IPS DF 4.7 (cell line): Measurements from ENCODE around the gene PDZRN4.
"Not testable (repeated sequence)": the region's sequence is repeated elsewhere in the genome, so short reads cannot be mapped to it uniquely, and the experiment has no call there.

ENCODE experiments used
- DNase-seq: peaks from one replicate; pipeline ENCODE4 v3.0.0-alpha.2; 2013; ENCODE audit warnings: low spot score; ENCODE audit errors: extremely low read depth

The PDZRN4 gene

DNA sequence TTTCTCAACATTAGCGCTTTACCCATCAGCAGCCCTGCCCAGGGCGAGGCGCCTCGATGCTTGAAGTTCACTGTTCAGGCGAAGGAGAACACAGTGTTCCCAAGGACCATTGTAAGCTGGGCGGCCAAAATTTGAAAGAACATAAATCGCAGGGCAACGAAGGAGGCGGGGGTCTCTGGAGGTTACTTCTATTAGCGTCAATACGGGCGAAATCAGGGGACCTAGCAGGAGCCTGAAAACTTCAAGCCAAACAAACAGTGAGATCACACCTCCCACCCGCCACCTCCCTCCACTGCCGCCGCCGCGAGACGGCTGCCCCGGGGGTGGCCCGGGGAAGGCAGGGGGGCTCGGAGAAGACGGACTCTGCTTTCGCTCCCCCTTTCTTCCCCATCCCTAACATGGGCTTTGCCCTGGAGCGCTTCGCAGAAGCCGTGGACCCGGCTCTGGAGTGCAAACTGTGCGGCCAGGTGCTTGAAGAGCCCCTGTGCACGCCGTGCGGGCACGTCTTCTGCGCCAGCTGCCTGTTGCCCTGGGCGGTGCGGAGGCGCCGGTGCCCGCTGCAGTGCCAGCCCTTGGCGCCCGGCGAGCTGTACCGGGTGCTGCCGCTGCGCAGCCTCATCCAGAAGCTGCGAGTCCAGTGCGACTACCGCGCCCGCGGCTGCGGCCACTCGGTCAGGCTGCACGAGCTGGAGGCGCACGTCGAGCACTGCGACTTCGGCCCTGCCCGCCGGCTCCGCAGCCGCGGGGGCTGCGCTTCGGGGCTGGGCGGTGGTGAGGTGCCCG is at the start of gene PDZRN4:
TSS of gene PDZRN4 (plus strand) at position 263 of the 783 bp plus-strand sequence.
- DNase-seq, result no peak

DNA sequence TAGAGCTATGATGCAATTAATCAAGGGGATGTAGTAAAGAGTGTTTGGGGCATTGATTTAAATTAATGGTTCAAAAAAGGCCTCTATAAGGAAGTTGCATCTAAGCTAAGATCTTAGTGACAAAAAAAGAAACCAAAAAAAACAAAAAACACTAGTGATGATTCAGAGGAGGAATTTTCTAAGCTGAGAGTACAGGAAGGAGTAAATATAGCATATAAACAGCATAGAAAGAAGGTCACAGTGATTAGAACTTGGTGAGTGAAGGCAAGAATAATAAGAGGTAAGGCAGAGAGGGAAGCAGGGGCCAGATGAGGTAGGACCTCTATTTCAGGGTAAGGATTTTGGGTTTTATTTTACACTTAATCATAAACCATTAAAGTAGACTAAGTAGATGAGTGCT is 48.0 kb upstream of the PDZRN4 start:
- DNase-seq, result no peak

DNA sequence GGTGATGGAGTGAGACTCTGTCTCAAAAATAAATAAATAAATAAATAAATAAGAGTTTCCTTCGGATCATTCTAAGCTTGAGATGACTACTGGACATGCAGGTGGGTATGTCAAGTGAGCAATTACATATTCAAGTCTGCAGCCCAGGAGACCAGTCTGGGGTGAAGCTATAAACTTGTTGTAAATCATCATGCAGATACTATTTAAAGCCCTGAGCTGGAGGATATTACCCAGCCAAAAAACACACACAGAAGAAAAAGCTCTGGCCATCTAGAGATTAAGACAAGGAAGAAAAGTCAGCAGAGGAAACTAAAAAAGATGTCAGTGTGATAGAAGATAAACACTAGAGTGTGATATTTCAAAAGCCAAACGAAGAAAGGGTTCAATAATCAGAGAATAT is 47.0 kb upstream of the PDZRN4 start:
- no peak for DNase-seq

DNA sequence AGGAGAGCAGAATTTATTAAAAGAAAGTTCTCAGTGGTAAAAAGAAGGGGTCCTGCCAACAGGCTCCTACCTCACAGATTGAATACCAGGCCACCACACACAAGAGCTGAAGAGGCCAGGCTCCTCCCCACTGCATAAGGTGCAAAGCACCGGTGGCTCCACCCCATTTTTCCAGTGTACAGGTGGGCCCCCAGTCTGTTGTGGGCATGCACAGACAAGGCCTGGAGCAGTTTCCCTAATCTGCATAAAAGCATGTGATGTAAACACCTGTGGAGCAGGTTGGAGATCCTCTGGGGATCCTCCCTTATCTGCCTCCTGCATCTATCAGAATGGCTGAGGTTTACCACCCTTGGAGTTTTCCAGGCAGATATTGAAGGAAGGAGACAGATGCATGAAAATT is 45.7 kb upstream of the PDZRN4 start:
- no peak for DNase-seq

DNA sequence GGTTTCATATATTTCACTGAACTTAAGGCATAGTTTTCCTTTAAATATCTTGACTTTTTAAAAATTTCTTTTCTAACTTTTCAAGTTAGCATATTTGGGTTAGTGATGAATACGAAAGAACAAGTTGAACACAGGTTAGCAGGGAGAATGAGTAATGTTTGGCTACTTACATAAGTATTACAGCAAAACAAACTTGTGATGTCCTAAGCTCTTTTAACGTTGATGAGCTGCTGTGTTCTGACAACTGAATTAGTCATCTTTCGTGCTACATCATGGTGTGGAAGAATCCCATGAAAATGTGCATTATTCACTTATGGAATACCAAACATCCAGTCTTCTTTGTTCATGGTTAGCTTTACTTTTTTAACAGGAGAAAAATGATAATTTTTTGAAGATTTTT is 36.3 kb upstream of the PDZRN4 start:
- DNase-seq, result no peak

DNA sequence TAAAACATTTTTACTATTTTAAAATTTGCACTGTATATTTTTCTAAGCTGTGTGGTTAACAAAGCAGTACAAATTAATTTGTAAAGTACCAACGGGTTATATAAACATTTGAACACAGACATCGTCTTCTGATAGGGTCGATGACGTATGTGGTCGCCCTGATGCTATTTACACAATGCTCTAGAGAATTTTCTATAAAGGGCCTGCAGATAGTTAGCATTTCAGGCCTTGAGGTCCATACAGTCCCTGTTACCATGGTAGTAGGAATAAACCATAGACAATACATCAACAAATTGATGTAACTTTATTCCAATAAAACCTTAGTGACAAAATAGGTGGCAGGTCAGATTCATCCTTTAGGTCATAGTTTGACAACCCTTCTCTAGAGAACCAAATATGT is 25.7 kb upstream of the PDZRN4 start:
- DNase-seq, result no peak

DNA sequence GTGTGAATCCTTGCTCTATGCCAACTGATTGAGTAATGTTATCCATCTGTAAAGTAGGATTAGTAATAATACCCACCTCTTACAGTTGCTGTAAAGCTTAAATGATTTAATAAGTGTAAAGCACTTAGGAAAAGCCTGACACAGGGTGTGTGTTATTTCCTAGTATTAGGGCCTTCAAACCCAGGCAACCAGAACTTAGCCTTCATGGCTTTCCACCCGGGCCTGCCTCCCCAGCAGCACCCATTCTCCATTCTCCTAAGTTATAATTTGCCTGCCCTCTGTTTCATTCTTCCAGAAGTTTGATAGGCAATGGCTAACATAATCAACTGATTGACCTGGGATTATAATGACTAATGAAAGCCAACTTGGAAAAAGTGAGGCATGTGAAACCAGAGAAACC is 20.4 kb upstream of the PDZRN4 start:
- no peak for DNase-seq

DNA sequence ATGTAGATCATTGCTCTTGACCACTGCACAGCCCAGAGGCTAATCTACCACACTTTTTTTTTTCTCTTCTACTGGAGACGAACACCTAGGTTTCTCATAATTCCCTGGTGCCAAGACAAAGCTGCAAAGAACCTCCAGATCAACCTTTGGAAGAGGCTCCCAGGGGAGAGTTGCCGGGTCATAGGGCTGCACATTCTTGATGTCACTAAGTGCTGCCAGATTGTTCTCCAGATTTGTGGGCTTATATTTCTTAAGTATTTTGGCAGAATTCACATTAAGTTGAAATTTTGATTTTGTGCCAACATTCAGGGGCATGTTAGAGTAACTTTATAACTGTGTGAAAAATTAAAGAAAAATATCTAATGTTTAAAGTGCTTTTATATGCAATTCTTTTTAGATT is 13.5 kb upstream of the PDZRN4 start:
- DNase-seq, result no peak

DNA sequence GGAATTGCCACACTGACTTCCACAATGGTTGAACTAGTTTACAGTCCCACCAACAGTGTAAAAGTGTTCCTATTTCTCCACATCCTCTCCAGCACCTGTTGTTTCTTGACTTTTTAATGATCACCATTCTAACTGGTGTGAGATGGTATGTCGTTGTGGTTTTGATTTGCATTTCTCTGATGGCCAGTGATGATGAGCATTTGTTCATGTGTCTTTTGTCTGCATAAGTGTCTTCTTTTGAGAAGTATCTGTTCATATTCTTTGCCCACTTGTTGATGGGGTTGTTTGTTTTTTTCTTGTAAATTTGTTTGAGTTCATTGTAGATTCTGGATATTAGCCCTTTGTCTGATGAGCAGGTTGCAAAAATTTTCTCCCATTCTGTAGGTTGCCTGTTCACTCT is 8.6 kb upstream of the PDZRN4 start:
- not testable (repeated sequence) for DNase-seq

DNA sequence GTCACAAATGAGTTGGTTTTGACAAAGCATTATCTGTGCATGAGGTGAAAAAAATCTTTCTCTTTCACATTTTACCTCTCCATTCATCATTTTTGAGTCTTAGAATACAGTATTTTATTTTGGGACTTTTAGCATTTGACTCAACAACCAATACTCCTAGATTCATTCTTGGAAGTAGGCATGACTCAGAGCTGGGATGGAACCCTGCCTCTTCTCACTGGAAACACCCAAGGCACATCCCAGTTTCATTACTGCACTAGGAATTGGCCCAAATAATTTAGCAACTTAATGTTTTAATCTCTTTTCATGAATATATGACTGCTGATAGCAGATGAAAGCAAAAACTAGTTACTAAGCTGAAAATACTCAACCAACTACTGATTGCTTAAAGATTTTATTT is 3.3 kb upstream of the PDZRN4 start:
- DNase-seq, result no peak

DNA sequence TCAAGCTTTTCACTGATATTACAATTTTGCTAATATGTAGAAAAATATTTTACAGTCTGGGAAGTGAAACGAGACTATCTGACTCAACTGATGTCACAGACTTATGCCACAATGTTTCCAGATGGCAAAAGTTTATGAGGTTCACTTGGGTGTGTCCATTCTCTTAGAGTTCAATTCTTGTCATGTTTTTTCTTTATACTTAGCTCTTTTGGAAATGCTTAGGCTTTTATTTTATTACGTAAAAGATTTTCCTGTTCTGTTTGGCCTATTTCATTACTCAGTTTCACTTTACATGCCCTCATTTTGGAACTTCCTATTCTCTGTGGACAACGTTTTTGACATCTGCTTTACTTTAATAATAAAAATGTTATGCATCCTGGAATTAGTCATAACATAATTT is 2.1 kb upstream of the PDZRN4 start:
- DNase-seq, result no peak

DNA sequence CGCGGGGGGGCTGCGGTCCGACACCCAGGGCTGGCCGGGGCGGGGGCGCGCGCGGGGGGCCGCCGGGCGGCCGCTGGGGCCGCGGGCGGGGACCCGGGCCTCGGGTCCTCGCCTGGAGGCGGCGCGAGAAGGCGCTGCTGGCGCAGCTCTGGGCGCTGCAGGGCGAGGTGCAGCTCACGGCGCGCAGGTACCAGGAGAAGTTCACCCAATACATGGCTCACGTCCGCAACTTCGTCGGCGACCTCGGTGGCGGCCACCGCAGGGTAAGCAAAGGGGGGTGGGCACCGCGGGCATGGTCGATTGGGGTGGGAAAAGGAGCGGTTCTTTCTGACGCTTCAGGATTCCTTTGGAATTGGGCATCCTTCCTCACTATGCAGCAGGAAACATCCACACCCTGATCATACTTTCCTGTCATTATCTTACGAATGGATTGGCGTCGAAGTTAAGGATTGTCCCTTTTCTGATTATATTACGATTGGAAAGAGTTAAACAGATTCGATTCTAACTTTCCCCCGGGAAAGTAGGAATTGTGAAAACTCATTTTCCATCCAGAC is 798 bp downstream of the PDZRN4 start:
- DNase-seq, result no peak

DNA sequence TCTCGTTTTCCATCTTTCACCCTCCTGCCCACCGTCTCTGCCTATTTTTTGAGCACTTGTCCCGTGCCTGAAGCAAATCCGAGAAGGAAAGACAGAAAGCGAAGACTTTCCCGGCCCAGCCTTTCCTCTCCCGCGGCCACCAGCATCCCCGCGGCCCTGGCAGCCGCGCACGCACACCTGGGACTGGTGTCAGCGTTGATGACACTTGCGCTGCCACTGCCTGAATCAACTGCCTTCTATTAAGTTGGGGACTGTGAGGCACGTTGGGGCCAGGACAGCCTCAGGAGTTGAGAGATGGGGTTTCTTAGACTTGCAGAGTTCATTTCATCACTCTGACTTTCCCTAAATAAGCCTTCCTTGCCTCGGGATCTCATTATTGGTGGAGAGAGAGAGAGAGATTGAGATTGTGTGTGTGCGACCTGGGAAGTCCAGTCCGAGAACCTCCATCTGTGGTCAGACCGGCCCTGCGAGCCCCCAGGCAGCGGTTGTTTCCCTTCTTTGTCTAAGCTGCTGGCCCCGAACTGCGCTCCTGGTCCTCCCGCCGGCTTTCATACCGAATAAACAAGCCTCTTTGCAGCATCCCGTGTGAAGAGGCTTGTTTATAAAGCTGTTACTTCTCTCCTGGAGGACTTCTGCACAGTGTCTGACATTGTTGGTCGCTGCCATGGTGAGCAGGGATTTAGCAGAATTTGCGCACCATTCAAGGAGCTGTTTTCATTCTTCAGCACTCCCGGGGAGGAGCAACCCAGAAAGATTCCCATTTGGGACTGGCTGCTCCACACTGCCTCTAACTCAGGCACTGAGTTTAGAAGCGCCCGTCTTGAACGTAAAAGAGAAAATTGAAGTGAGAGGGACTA is 1.5 kb downstream of the PDZRN4 start:
- DNase-seq, result no peak

DNA sequence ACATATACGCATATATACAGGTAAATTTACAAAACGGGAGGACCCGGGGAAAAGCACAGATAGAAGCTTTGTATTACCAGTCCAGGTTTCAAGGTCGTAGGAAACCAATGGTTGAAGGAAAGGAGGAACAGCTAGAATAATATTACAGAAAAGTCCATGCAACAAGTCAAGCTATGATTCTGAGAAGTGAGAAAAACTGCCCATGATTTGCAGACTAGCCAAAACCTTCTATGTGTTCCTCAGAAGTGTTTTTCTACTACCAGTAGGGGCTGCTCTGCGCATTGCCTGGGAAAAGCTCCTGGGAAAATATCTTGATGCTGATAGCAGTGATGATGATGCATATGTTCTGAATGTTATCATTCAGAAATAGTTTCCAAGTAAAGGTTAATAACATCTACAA is 2.2 kb downstream of the PDZRN4 start:
- no peak for DNase-seq

DNA sequence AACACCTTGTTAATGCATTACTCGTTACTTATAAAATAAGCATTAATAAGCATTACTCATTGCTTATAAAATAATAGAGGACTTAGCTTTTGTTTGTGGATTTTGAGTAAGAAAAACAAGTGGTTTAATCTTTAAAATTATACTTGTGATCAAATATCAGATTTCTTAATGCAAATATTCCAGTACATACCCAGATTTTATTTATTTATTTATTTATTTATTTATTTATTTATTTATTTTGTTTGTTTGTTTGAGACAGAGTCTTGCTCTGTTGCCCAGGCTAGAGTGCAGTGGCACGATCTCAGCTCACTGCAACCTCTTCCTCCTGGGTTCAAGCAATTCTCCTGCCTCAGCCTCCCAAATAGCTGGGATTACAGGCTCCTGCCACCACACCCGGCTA is 3.4 kb downstream of the PDZRN4 start:
- not testable (repeated sequence) for DNase-seq

DNA sequence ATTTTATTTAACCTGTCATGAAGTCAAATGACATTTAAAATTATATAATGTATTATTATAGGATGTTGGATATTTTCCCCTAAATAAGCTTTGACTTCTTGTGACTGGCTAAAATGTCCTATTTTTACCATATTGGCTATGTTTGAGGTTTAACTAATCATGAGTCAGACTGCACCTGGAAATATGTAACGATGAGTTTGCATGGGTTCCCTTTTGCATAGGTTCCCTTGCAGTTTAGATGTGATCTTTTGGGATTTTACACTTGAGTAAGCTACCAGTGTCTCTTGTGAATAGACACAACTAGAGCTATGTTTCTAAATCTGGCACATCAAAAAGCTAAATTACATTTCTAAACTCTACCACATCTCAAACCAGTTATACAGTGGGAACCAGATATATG is 5.2 kb downstream of the PDZRN4 start:
- no peak for DNase-seq

DNA sequence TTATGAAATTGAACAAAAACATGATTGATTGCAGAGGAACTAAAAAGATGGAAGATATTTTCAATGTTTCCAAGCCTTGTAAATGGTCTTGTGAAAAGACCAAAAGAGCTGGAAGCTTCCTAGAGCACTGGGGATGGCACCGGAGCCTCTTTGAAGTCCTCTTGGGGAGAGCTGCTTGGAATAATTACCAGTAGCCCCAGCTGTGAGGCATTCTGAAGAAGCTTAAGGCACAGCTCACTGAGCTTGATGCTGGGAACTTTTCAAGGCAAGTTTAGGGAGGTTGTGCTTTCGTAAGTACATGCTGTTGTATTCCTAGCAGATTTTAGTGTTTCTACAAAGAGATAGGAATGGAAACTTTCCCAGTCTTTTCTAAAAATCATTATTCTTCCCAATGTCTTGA is 13.9 kb downstream of the PDZRN4 start:
- DNase-seq, result no peak

DNA sequence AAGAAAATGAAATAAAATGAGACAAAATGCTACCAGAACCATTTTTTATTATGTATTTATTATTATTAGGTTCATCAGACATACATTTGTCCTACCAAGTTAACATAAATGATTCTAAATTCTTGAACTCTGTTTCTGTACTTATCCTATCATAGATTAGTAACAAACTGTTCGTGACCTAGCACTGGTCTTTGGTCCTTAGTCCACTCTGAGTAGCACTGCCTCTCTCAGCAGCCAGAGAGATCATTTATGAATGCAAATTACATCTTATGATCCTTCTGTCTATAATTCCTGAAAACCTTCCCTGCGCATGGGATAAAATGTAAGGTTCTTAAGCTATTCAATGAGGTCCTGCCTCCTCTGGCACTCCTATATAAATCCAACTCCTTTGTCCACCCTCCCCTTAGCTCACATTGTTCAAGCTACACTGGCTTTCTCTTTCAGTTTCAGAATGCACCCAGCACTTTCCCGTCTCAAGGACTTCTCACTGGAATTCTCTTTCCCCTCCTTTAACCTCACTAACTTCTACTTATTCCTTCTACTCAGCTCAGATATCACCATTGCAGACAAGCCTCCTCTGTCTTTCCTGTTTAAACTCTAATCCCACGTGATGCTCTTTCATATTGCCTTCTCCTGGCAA is 17.1 kb downstream of the PDZRN4 start:
- no peak for DNase-seq

DNA sequence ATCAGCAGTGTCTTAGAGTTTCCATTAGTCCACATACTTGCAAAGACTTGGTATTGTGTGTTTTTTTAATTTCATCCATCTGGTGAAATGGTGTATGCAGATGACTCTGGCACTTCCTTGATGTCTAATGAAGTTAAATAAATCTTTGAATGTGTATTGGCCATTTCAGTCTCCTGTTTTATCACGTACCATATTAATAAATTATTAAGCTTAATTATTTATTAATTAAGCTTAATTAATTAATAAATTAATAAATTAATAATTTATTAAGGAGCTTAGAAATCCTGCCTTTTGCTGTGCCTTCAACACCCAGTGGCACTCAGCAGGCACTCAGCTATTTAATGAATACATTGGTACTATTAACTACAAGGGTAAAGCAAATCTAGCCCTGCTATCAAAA is 18.2 kb downstream of the PDZRN4 start:
- no peak for DNase-seq

DNA sequence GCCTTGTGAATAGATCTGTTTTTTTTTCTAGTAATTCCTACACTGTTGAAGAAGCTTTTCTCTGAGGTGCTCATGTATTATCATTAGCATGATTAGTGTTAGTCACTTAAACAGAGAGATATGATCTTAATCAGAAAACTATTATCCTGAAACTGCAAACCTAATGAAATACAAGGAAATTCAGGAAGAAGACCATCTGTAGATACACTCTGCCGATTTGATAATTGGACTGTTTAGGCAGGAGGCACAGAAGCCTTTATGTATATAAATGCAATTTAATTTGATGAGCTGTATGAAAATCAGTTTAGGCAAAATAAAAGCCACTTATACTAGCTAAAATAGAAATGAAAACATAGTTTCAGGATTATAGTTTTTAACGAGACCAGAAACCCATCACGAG is 23.3 kb downstream of the PDZRN4 start:
- no peak for DNase-seq

DNA sequence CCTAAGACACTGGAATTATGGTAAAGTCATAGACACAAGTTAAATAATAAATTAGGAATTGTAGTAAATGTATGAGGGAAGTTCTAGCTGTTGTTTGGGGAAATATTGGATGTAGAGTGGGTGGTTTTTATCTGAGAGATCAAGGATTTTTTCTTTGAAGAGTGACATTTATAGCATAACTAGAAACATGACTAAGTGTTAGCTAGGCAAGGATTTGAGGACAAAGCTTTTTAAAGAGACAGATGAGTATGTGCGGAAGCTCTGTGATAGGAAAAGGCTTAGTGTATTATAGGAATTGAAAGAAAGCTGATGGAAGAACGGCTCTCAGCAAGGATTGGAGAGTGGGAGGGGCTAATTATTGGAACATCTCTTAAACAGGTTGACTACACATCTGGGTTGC is 24.5 kb downstream of the PDZRN4 start:
- DNase-seq, result no peak

DNA sequence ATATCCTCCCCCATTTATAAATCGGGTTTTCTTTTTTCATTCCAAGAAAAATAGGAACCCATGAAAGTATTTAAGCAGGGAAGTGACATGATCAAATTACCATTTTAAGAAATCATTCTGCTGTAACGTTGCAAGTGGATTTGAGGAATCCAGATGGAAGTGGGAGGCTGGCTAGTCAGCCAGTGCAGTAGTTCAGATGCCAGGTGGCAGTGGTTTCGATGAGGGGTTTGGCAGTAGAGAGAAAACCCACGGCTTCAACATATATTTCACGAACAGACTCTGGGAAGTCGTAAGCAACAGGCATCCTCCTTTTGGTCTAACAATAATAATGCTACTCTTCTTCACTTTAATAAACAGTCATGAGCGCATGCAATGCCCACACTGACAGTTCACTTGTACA is 25.0 kb downstream of the PDZRN4 start:
- DNase-seq, result no peak
